ENCODE data around the gene SMAD3.
A peak's percentile ranks its signal among the peaks of the same experiment; 100 is the strongest.

The SMAD3 gene

DNA sequence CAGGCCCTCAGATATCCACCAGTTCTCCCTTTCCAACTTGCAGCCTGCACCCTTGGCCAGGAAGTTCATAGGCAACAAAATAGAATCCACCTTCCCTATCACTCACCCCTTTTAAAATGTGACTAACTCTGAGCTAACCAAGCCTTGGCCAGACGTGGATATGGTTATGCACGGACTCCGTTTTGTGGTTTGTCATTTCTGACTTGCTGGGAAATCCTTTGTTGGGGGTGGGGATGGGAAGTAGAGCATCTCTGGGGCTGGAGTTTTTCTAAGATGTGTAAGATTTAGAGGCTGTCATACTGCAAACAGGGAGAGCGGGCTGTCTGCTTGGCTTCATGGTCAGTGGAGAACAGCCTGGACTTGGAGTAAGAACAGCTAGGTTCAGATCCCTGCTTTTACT is 62.6 kb downstream of the SMAD3 start:
- DNase-seq: no peak

DNA sequence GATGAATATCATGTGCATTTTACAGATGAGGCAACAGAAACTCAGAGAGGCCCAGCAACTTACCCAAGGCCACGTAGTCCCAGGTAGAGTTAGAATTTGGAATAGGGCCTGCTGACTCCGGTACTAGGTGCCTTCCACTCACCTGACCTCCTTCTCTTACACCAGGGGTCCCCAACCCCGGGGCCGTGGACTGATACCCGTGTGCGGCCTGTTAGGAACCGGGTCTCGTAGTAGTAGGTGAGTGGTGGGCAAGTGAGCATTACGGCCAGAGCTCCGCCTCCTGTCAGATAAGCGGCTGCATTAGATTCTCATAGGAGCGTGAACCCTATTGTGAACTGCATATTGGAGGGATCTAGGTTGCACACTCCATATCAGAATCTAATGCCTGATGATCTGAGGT is 64.8 kb downstream of the SMAD3 start:
- DNase-seq: no peak

DNA sequence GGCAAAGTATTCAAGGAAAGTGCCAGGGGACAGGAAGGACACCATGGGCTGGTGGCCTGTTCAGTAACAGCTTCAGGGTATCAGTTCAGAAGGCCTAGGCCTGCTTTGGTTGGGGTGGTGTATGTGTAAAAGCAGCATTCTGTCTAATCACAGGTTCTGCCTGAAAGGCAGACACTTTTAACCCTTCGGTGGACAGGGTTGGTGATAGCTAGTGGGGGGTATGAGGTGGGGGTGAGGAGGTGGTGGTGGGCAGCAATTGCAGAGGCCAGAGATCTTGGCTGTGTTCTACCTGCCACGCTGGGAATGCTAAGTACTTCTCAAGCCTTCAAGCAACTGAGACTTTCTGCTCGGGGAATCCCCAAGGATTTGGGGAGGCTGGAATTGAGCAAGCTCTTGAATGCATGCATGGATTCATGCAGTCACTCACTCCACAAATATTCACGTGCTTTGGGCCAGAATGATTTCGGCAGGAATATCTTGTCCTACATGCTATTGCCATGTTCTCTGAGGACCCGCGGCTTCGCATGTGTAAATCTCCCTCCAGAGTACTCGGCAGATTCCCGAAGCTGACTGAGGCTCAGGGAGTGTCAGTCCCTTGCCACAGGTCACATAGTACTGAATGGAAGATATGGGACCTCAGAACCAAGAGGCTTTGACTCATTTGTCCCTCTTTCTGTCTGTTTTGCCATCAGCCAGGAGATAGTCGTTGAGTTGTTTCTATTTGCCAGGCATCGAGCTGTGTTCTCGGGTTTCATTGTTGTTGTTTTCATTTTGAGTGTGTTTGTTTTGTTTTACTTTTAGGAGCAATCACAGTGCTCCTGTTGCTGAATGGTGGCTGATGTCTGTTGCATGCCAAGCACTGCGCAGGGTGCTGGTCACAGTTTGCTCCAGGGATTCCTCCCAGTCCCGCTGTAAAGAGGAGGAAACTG is 65.5 kb downstream of the SMAD3 start:
- no peak for DNase-seq

DNA sequence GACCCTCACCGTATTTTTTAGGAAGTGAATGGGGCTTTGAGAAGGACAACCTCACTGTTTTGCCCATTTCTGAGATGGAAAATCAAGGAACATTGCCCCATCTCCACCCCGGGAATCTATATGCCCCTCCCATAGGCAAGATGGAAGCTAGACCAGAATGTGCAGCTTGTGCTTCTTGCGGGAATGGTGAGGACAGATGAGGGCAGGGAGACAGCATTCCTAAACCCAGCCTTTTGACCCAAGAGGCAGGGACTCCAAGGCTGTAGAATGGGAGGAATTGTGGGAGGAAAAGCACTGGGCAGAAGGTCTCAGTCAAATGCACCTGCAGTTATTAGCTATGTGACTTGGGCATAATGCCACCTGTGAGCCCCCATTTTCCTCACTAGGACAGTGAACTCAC is 66.9 kb downstream of the SMAD3 start:
- DNase-seq: no peak

DNA sequence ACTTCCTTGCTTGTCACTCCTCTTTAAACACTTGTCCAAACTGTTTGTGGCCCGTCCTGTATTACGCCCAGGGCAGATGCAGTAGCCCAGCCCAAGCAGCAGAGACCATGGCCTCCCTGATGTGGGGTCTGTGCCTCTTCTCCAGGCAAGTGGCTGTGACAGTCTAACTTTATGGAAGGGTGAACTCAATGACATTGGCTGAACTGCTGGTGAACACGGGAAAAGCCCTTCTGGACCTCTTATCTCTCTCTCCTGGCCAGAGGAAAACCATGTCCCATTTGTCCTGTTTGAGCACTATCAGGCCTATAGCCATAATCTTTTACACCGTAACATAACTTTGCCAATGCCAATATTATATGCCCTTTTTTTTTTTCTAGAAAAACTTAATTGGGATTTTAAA is 67.6 kb downstream of the SMAD3 start:
- no peak for DNase-seq

DNA sequence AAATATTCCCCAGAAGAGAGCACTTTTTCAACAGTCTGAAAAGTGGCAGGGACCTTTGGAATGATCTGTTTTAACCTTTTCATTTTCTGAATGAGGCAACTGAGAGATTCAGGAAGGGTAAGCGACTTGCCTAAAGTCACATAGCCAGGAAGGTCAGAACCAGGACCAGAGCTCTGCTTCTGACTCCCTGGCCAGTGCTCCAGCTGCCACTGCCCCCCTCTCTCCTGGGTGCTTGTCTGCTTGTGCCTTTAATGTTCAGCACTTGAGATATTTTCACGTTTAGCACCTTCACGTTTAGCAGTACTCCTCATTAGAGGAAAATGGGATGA is 68.3 kb downstream of the SMAD3 start:
- DNase-seq: no peak

DNA sequence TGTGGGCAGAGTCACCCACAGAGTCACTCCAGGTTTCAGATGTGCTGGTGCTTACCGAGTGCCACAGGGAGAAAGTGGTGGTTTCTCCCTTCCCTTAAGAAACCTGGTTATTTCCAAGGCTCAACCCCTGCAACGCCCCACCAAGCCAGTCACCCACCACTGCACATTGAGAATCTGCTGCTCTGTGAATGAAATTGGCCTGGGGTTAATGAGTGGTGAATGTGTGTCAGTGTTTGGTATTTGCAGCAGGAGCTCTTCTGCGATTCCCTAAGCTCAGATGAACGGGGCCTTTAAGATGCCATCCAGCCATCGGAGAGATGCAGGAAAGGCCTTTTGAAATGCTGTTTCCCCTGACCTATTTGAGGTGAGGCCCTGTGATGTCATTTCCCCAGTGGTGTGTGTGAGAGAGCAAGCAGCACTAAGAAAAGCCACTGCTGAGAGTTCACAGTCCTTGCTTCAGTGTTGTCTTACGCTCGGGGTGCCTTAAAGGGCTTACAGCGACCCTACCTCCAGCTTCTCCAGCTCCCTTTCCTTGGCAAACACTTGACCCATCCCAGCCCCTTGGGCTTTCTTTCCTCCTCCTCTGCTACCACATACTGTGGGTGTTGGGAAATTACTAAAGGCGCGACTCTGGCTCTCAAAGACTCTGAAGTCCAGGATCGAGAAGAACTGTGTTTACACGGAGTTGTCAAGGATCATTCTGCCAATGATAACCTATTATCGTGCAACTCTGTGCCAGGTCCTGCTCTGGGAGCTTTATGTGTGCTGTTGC is 68.9 kb downstream of the SMAD3 start:
- peak; percentile 37 for DNase-seq

DNA sequence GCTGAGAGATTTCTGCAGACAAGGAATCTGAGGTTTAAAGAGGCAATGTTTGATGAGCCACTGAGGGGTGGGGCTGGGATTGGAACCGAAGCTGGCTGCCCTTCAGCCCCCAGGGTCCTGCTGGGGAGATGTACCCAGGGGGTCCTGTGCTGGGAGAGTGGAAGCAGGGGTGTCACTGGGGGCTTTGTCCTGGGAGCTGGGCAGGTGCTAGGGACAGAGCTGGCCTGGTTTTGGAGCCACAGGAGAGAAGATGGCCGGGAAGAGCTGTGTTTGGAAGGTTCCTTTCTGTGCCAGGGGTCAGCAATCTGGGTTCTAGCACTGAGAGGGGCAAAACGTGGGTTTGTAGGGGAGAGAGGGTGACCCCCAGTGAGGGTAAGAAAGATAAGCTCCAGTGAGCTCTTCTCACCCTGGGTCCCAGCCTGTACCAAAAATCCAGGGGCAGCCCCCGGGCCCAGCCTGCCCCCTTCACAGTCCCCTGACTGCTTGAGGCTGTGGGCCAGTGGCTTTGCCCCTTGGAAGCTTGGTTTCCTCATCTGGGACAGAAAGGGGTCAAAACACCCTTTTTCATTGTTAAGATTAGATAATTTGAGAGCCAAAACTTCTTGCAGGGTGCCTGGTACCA is 69.6 kb downstream of the SMAD3 start:
- DNase-seq: no peak

DNA sequence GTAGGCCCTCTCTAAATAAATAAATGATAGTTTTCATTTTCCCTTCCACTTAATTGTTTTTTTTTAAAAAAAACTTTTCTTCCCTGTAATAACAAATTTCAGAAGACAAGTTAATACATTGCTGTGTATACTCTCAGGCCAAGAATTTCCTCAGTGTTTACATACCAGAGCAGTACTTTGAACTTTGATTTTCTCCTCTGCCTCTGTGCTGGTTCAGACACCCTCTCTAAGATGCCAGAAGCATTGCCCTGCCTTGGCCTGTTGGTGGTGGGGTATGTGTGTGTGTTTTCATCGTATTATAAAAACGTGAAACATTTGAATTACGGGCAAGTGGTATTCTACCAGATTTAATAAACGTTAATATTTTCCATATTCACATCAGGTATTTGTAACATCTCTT is 70.1 kb downstream of the SMAD3 start:
- no peak for DNase-seq

DNA sequence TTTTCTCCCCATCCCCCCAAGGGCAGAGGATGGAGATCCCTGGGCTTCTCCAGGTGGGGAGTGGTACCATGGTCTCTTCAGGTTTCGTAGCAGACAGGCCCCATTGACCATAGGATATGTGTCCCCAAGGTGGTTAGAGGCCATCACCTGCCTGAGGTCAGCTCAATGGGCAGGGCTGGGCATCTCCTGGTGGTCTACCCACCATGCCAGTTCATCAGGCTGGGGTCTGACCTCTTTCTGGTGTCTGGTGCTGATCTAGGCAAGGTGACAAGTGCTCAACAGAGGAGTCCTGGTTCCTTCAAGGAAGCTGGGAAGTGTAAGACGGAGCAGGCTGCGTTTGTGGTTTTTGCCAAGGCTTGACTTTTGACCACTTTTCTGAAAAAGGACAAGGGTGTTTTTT is 71.4 kb downstream of the SMAD3 start:
- no peak for DNase-seq

DNA sequence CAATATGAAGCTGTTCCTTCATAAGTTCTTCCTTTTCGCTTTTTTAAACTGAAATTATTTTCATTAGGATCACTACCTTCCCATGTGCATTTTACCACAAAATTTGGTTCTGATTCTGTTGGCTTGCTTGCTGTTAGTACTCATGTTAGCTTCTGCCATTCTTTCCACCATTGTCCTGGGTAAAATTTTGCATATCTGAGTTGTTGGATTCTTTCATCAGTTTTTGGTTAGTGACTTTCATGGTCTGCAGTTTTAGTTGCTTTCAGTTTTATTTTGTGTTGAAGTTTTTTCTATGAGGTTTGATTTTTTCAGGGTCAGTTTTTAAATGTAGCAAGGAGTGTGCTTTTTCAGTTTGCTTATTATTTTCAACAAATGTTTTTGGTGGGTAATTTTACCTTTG is 71.9 kb downstream of the SMAD3 start:
- DNase-seq: no peak

DNA sequence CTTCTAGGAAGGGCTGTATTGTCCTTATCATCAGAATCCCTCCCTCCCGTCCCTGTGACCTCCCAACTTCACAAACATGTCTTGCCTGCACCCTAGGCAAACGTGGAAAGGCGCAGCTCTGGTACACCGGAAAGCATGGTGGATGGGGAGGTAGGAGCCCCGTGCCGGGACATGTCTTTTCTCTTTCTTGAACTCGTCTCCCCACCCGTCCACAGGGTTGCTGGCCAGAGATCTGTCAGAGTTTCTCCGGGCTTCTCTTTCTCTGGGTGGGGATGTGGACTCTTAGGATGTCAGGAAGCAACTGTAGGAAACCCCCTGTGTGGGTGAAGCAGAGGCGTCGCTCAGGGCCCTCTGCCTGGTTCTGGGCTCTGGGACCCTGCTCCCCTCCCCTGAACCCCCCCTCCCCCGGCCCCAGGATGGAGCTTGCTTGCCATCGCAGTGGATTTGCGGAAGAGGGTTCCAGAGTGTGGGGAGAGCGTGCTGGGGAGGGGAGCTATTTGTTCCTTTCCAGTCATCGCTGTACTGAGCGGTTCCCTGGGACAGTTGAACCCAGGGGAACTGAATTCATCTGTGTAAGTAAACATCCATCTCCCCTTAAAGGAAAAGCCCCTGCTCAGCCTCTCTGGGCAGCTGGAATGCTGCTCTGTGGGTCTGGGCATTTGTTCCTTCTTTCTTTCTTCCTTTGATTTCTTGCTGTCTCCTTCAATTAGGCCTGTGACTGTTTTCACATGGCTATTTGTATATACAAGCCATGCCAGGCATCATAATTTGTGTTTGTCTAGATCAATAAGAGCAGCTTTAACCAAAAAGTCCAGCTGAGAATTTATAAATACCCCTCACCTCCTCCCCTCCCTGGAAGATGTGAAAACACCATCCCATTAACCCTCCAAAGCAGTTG is 72.8 kb downstream of the SMAD3 start:
- DNase-seq: no peak

DNA sequence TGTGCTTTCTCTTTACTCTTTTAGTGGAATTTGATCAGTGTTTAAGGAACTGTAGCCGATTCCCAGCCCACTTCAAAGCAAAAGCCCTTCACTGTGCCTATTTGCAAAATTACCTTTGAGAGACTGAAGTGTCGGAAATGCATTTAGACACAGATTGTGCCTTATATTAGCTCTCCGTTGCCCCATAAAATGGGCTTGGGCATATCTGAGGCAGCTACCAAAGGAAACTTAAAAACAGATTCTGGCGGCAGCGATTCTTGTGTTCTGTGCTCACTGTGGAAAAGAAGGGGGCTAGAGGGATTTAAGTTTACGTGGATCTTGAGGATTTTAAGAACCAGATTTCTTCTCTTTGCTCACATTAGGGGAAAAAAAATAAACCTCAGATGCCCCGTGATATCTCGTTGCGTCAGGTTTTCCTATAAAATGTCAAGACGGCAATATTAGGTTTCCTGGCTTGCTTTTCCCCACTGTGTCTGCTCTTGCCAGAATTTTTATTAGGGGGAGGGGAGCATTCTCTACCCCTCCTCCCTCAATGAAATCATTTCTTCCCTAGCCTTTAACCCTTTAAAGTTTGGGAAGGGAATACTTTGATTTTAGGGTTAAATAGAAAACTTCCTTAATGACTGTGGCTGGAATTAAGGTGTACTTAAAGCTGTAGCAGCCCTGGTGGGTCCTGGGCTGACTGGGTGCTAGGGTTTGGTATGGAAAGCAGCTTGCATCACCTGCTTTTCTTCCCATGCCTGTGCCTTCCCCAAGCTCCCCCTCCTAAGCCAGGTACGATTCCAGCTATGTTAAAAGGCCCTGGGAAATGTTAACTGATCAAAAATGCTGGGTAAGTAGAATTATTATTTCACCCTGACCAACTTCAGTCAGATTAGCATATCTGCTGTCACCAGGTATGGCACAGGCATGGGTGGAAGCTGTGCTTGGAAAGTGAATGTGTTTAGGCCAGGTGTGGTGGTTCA is 73.8 kb downstream of the SMAD3 start:
- no peak for DNase-seq

DNA sequence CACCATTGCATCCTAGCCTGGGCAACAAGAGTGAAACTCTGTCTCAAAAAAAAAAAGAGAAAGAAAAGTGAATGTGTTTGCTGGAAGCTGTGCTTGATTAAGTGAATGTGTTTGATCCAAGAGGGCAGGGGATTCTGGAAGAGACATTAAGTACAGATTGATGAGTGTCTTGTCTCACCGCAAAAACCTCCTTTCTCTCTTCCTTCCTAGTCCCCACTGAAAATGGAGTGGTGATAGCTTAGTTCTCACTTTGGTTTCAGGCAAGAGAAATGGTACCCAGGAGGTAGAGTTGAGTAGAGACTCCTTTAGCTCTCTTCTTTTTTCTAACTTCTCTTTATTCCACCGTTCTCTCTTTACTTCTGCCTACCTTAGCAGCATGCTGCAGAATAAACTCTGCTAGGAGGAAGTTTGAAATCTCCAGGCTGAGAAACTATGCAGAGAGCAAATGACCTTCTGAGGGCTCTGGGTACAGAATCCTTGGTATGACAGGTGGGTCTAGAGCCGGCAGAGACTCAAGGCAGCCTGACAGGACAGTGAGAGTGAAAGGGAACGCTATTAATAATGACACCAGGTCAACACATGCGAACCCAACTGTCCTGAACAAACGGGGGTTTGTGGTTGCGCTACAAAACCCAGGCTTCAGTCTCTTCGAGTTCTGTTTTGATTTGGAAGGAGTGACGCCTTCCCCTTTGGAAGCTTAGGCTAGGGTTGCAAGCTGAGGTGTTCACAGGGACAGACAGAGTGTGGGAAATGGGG is 74.9 kb downstream of the SMAD3 start:
- DNase-seq: no peak

DNA sequence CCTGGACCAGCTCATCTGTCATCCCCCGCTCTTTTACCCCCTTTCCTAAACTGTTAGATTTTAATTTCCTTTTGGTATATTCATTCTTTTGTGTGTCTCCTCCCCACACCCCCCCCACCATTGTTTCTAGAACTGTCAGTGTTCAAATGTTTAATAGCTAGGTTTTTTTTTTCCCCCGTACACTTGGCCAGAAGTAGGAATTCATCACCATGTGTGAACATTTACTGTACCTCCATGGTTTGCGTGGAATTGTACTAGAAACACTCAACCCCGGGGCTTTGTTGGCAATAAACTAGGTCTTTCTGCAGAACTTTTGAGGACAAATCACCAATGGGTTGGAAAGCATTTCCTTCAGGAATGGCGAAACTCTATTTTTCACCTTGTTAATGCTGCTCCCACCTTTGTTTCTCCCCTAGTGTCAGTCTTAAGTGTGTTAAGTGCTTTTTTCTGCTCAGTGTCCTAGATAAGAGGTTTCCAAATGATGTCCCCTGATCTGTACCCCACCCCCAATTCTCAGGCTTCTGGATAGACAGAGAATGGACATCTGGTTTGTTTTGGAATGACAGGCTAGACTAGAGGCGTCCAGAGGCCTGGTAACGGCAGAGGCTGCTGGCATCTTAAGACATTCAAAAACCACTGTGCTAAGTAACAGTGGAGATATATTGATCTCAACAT is 76.8 kb downstream of the SMAD3 start:
- no peak for DNase-seq

DNA sequence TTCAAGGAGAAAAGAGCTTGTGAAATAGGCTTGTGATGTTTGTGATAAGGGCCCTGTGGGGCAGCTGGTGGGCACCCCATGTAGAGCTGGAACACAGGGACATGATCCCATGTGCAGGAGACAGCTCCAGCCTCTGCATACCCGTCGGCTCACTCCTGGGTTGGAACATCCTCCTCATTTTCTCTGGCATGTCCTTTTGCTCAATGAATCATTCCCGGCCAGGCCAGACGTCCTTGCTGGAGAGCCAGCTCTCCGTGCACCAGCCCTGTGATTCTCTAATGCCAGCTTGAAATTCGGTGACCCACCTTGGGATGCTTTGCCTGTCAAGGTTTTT is 77.3 kb downstream of the SMAD3 start:
- no peak for DNase-seq

DNA sequence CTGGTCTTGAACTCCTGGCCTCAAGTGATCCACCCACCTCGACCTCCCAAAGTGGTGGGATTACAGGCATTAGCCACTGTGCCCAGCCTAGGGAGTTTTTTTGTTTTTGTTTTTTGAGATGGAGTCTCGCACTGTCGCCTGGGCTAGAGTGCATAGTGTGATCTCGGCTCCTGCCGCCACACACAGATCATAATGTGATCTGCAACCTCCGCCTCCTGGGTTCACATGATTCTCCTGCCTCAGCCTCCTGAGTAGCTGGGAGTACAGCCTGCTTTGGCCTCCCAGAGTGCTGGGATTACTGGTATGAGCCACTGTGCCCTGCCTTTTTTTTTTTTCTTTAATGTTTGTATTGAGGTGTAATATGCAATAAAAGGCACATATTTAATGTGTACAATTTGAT is 78.2 kb downstream of the SMAD3 start:
- no peak for DNase-seq

DNA sequence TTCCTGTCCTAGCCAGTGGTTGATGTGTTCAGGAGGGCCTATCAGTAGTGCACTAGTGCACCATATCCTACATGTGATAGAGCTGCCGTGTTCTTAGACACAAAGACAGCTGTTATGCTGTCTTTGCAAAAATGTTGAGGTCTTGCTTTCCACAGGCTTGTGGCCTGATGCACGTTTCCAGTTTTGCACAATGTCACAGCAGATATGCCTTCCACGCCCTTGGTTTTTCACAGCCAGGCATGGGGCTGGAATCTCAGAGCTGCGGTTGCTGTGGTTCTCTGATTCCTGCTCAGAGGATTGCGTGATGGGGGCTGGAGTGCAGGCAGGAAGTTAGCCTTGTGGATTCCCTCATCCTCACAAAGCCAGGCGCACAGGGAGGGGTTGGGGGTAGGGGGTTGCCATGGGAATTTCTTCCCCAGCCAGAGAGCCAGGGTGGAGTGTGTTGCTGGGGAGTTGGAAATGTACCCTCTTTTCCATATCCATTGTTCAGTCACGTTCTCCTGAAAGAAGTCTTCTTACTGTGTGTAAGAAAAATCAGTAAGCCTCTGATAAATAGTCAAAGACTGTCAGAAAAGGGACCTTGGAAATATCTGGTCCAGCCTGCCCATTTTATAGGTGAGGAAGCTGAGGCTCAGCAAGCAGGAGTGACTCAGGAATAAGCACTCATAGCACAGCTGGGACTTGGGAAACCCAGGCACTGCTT is 79.4 kb downstream of the SMAD3 start:
- no peak for DNase-seq

DNA sequence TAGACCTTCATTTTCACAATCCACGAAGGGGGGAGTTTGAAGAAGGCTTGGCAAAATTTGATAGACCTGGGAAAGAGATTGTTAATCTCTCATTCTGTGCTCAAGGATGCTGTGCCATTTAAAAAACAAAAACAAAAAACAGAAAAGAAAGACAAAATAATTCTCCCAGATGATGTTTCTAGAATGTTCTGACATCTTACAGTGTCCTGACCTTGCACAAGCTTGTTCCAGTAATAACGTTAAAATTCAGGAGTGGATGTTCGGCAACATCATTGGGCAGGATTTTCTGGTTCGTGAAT is 79.9 kb downstream of the SMAD3 start:
- no peak for DNase-seq

DNA sequence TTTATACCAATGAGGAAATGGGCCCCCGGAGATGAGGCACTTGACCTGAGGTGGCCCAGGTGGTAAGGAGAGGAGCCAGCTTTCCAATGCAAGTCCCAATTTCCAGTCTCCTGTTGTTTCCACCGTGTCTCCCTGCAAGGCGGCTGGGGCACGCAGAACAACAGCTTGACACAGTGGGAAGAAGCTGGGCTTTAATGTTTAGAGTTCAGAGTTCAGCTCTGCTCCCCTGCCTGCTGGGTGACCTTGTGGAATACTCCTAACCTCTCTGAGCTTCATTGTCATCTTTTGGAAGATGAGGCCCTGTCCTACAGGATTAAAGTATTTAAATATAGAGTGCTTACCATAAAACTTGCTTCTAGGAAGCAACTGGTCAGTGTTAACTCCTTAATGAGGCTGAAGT is 80.3 kb downstream of the SMAD3 start:
- no peak for DNase-seq

Data from stimulated activated CD4-positive, alpha-beta T cell treated with anti-CD3 and anti-CD28 coated beads, Interleukin-4, amount 100 ng/mL, for 1 hour (primary cell).